ENCODE data around the gene CCDC60. TPM values are rescaled to one million over a fixed set of nuclear protein-coding genes. Genes with fewer than 3 reads are reported as not detected.
"Not testable (repeated sequence)": the region's sequence is repeated elsewhere in the genome, so short reads cannot be mapped to it uniquely, and the experiment has no call there.

CCDC60 gene
- polyA plus RNA-seq, 1 experiment: not detected

GRCh38 chr12:119343130-119343529, 8.6 kb downstream of the CCDC60 start:
- Histone ChIP-seq H3K36me3 (ENCODE audit: control insufficient read depth, insufficient read depth, low read length) (no peaks in the 10 kb centered on the region), H3K27me3 (ENCODE audit: control insufficient read depth, insufficient read depth, low read length) (no peaks in the 10 kb centered on the region), H3K4me3 (ENCODE audit: low read depth, low read length) (no peak overlapping the region)
- ChIA-PET CTCF (no interaction called here), POLR2A (no interaction called here)
- TF ChIP-seq CTCF (IDR thresholded peaks at IDR 0.05; ENCODE audit: insufficient read depth, low read depth, low read length): no peak
- DNase-seq (ENCODE audit: low read depth): no peak

- no peak for DNase-seq (ENCODE audit: low read depth)
- ChIA-PET CTCF (no interaction called here), POLR2A (no interaction called here)
- no peak for TF ChIP-seq CTCF (IDR thresholded peaks at IDR 0.05; ENCODE audit: insufficient read depth, low read depth, low read length)
- Histone ChIP-seq H3K36me3 (ENCODE audit: control insufficient read depth, insufficient read depth, low read length) (no peaks in the 10 kb centered on the region), H3K27me3 (ENCODE audit: control insufficient read depth, insufficient read depth, low read length) (no peaks in the 10 kb centered on the region), H3K4me3 (ENCODE audit: low read depth, low read length) (no peak overlapping the region)
Observed at GRCh38 chr12:119354172-119354571, 19.6 kb downstream of the CCDC60 start.

- DNase-seq (ENCODE audit: low read depth); CTCF ChIA-PET; POLR2A ChIA-PET; H3K36me3 ChIP-seq (ENCODE audit: control insufficient read depth, insufficient read depth, low read length); H3K27me3 ChIP-seq (ENCODE audit: control insufficient read depth, insufficient read depth, low read length); H3K4me3 ChIP-seq (ENCODE audit: low read depth, low read length): not testable (repeated sequence)
Observed at GRCh38 chr12:119360366-119360765, 25.8 kb downstream of the CCDC60 start.

GRCh38 chr12:119363037-119363436, 28.5 kb downstream of the CCDC60 start:
- ChIA-PET CTCF (no interaction called here), POLR2A (no interaction called here)
- TF ChIP-seq CTCF (IDR thresholded peaks at IDR 0.05; ENCODE audit: insufficient read depth, low read depth, low read length): no peak
- Histone ChIP-seq H3K36me3 (ENCODE audit: control insufficient read depth, insufficient read depth, low read length) (no peaks in the 10 kb centered on the region), H3K27me3 (ENCODE audit: control insufficient read depth, insufficient read depth, low read length) (no peaks in the 10 kb centered on the region), H3K4me3 (ENCODE audit: low read depth, low read length) (no peak overlapping the region)
- DNase-seq (ENCODE audit: low read depth): no peak

GRCh38 chr12:119363490-119363889, 29.0 kb downstream of the CCDC60 start:
- Histone ChIP-seq H3K27me3 (ENCODE audit: control insufficient read depth, insufficient read depth, low read length) (no peaks in the 10 kb centered on the region), H3K4me3 (ENCODE audit: low read depth, low read length) (no peak overlapping the region), H3K36me3 (ENCODE audit: control insufficient read depth, insufficient read depth, low read length) (no peaks in the 10 kb centered on the region)
- TF ChIP-seq CTCF (IDR thresholded peaks at IDR 0.05; ENCODE audit: insufficient read depth, low read depth, low read length): no peak
- ChIA-PET CTCF (no interaction called here), POLR2A (no interaction called here)
- DNase-seq (ENCODE audit: low read depth): no peak

- Histone ChIP-seq H3K4me3 (ENCODE audit: low read depth, low read length) (no peak overlapping the region), H3K27me3 (ENCODE audit: control insufficient read depth, insufficient read depth, low read length) (no peaks in the 10 kb centered on the region), H3K36me3 (ENCODE audit: control insufficient read depth, insufficient read depth, low read length) (no peaks in the 10 kb centered on the region)
- POLR2A ChIA-PET: no interaction called here
- DNase-seq (ENCODE audit: low read depth): no peak
- TF ChIP-seq CTCF (IDR thresholded peaks at IDR 0.05; ENCODE audit: insufficient read depth, low read depth, low read length): no peak
- CTCF ChIA-PET: no interaction called here
Observed at GRCh38 chr12:119365451-119365850, 30.9 kb downstream of the CCDC60 start.
